Measurements from ENCODE around the gene MTR. TPM values are rescaled to one million over a fixed set of nuclear protein-coding genes. Genes with fewer than 3 reads are reported as not detected.

Gene MTR
- total and polyA plus RNA-seq, 9 of the 15 experiments (the other 6 are each of a cell fraction or from before 2014, with no cell fraction given), result 3.4 to 44.3 (median 20.3) TPM

GRCh38 chr1:236800002-236800620, 5.0 kb downstream of the MTR start (continued):
- no peak for TF ChIP-seq SRSF3 (IDR thresholded peaks at IDR 0.05; ENCODE audit: insufficient read depth, low read length)

- no peak overlapping the region for H3K4me2 ChIP-seq (ENCODE audit: insufficient read depth, low read length)
- H3K4me1 ChIP-seq (replicated peaks in 1 of 2; ENCODE audit: control insufficient read depth in 2 of 2, insufficient read depth in 2 of 2, low read length in 2 of 2), result peaks cover 4 to 21% of the 10 kb centered on the region in 2 experiments; a peak in 4 of 5 replicates
- peaks cover 76% of the 10 kb centered on the region for H3K79me2 ChIP-seq (ENCODE audit: control insufficient read depth, insufficient read depth, low read length)
- H3K36me3 ChIP-seq (ENCODE audit: control insufficient read depth, insufficient read depth, low read length), result peaks cover 40% of the 10 kb centered on the region
- DNase-seq (ENCODE audit: extremely low read depth in 1 of 4, low spot score in 3 of 4) (no peak), FAIRE-seq (no peak), ATAC-seq (no peak)
- H3K9me1 ChIP-seq (ENCODE audit: control insufficient read depth, insufficient read depth, low read length), result no peaks in the 10 kb centered on the region
- no peak overlapping the region for H2AFZ ChIP-seq (ENCODE audit: low read depth, low read length)
- ChIA-PET POLR2A (interaction anchor here (0.7 to 1.8 kb wide), 5 partner anchors 8 to 37 kb away, joined by 3 to 13 read pairs (median 4); no protein-coding TSS in a partner anchor), CTCF (ENCODE audit: low intra/inter-chr PET ratio) (no interaction called here)
- in situ Hi-C loops (cut with MboI), result no loop called here
- H3K4me3 ChIP-seq, result no peak overlapping the region
- no peaks in the 10 kb centered on the region for H4K20me1 ChIP-seq (replicated peaks; ENCODE audit: control insufficient read depth, insufficient read depth, low read length)
- H3K27me3 ChIP-seq (ENCODE audit: control insufficient read depth in 2 of 2, insufficient read depth in 2 of 2, low read length in 2 of 2), result no peaks in the 10 kb centered on the region
- H3K27ac ChIP-seq (ENCODE audit: extremely low read depth, low read depth, low read length), result no peak overlapping the region
- no peaks in the 10 kb centered on the region for H3K9me3 ChIP-seq (replicated peaks; ENCODE audit: control insufficient read depth, insufficient read depth, low read depth, low read length)
- no peak overlapping the region for H3K9ac ChIP-seq (ENCODE audit: insufficient read depth in 1 of 2, low read depth in 2 of 2, low read length in 2 of 2)
- intact Hi-C loops (cut with micrococcal nuclease), result no loop called here
- no TSS peak for BruUV-seq (replicated peaks)
- no peak for TF ChIP-seq NCOA1 (IDR thresholded peaks at IDR 0.05; ENCODE audit: low read depth)
- no peak for TF ChIP-seq KLF10 (CRISPR knock-in tag; IDR thresholded peaks at IDR 0.05)
- no peak for TF ChIP-seq GATAD2A (IDR thresholded peaks at IDR 0.05)
- no peak for TF ChIP-seq HBP1 (CRISPR knock-in tag; IDR thresholded peaks at IDR 0.05)
- TF ChIP-seq MEF2D (tag; conservative IDR thresholded peaks at IDR 0.05; ENCODE audit: low read depth), result no peak
- TF ChIP-seq MAFG (tag; conservative IDR thresholded peaks at IDR 0.05), result no peak
- no peak for TF ChIP-seq ARID2 (IDR thresholded peaks at IDR 0.05)
- TF ChIP-seq ZNF316 (IDR thresholded peaks at IDR 0.05), result no peak
- no peak for TF ChIP-seq CHD7 (IDR thresholded peaks at IDR 0.05; ENCODE audit: low read depth, low read length)
Measured at GRCh38 chr1:236800623-236801022, 5.5 kb downstream of the MTR start.

Data from K562 (cell line).